RCC 7860 (cell line): Measurements from ENCODE around the gene SIAH1.
"Not testable (repeated sequence)": the region's sequence is repeated elsewhere in the genome, so short reads cannot be mapped to it uniquely, and the experiment has no call there.

Source experiments
- DNase-seq: peaks from one replicate; pipeline ENCODE4 v3.0.0-alpha.2; 2015; ENCODE audit warnings: low spot score
- FAIRE-seq: peaks from 2 replicates; lab custom pipeline; 2012; peaks lifted over from hg19 to GRCh38; lab: Jason Lieb, UNC

The SIAH1 gene

GRCh38 chr16:48335961-48336360 is 49.3 kb downstream of the SIAH1 start:
- FAIRE-seq: no peak
- no peak for DNase-seq

GRCh38 chr16:48334325-48334724 is 50.9 kb downstream of the SIAH1 start:
- no peak for DNase-seq
- FAIRE-seq: no peak

GRCh38 chr16:48332978-48333377 is 52.2 kb downstream of the SIAH1 start:
- no peak for FAIRE-seq
- DNase-seq: no peak

- DNase-seq (no peak), FAIRE-seq (no peak)
Observed at GRCh38 chr16:48330841-48331192, 54.4 kb downstream of the SIAH1 start.

GRCh38 chr16:48330189-48330840 is 54.9 kb downstream of the SIAH1 start:
- no peak for FAIRE-seq
- no peak for DNase-seq

- DNase-seq (no peak), FAIRE-seq (no peak)
Observed at GRCh38 chr16:48329138-48329537, 56.1 kb downstream of the SIAH1 start.

- FAIRE-seq (no peak), DNase-seq (no peak)
Observed at GRCh38 chr16:48326915-48327314, 58.3 kb downstream of the SIAH1 start.

- FAIRE-seq (no peak), DNase-seq (no peak)
Observed at GRCh38 chr16:48323783-48324775, 61.1 kb downstream of the SIAH1 start.

- FAIRE-seq: no peak
- no peak for DNase-seq
Observed at GRCh38 chr16:48321317-48322036, 63.7 kb downstream of the SIAH1 start.

GRCh38 chr16:48318630-48319029 is 66.6 kb downstream of the SIAH1 start:
- DNase-seq (no peak), FAIRE-seq (no peak)

- FAIRE-seq: peak; percentile 87
- DNase-seq: peak; percentile 70
Observed at GRCh38 chr16:48317614-48318315, 67.4 kb downstream of the SIAH1 start.

- DNase-seq: no peak
Observed at GRCh38 chr16:48317026-48317425, 68.2 kb downstream of the SIAH1 start.

GRCh38 chr16:48313905-48314304 is 71.3 kb downstream of the SIAH1 start:
- not testable (repeated sequence) for FAIRE-seq, DNase-seq

More at GRCh38 chr16:48317026-48317425, 68.2 kb downstream of the SIAH1 start:
- FAIRE-seq: no peak

GRCh38 chr16:48310908-48311641 is 74.1 kb downstream of the SIAH1 start:
- FAIRE-seq (no peak), DNase-seq (no peak)
